NCI-H1105 treated with DMSO at 0.1 percent for 48 hours (cell line): ENCODE measurements around the gene DIDO1.
"Not testable (repeated sequence)": the region's sequence is repeated elsewhere in the genome, so short reads cannot be mapped to it uniquely, and the experiment has no call there.

Source experiments
- DNase-seq: peaks from one replicate; lab custom pipeline; 2025; lab: John Stamatoyannopoulos, UW

Gene DIDO1

DNA sequence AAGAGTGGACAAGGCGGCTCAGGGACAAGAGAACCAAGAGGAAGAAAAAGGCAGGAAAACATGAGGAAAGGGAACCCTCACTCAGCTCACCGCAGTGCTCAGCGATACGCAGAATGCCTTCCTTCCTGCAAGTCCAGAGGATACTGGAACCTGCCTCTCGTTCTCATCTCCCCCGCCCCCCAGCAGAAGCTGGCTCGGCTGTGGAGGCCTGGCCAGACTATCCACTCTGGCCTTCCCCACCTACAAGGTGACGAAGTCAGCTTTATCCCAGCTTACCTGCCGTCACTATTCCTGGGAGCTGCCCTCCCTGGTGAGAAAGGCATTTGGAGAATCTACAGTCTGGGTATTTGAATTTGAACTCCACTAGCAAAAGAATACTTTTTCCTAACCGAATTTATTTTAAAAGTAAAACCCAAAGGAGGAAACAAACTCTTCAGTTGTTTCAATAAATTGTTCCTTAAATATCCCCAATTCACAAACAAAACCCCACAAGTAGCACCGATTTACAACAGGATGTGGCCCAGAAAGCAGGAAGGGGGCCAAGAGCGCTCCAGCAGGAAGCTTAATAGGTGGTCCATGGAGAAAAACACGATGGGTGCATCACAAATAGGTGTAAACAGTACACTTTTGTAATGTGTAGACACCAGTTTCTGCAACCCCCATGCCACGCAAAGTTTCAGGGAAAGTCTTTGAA is 2.1 kb upstream of the DIDO1 start:
- no peak for DNase-seq

DNA sequence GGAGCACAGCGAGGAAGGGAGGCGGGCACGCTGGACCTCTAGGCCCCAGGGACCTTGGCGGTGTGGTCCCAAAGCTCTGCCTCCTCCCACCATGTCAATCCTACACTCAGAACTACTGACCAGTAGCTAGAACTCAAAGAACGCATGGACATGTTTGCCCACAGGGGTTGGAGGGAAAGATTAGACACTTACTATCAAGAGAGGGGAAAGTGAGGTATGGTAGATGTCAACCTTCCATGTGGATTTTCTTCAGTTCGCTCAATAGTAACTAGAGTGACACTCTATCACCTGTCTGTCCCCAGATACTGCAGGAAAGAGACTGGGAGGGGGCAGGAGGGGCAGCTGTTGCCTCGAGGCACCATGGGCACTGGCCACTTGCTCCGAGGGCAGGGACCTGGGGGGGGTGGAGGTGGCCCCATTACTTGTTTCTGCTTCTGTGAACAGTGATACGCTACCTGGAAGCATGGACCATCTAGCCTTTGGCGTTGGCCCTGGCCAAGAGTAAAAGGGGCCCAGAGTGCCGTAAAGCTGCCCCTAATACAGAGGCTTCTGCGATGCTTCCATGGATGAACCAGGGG is 912 bp upstream of the DIDO1 start:
- DNase-seq = no peak

DNA sequence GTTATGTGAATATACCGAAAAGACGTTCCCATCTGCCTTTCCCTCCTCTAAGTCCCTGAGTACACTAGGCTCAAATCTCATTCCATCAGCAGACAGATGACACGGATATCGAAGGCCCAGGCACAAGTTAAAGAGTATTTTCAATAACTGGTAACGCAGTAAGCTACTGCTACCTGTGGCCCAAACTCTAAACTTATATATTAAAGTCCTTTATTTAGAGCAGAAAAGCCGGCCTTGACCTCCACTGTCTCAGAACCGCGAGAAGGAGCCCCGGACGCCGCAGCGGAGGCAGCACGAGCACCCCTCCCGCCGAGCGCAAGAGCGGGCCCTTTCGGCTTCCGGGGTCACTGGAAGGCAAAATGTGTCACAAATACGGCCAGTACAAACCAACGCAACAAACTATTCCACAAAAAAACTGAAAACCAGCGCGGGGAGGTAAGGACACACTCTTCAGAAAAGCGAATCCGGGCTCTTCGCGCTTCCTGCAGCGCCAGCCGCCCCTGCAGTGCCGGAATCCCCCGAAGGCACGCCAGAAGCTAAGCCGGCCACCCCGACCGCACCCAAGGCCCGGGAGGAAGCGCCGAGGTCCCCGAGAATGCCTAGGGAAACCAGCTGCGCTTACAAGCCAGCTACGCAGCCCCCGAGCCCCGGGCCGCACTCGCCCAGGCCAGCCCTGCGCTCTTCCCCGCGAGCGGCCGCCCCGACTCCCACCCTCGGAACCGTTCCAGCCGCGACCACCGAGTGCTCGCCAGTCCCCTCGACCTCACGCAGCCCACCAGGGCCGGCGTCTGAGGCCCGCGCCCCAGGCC is 681 bp downstream of the DIDO1 start:
- peak; percentile 9 for DNase-seq

DNA sequence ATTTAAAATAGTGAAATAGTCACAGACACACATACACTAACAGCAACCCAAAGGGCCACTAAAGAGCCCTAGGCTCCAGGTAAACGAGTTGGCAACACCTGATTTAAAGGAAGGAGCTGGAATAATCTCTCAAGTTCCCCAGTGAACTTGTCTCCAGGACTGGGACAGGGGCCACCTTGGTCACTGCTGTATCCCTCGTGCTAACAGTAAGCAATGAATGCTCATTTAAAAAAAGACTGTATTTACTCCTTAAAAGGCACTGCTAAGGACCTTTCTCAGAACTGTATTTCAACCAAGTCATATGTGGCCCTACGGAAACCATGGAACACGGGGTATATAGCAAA is 1.3 kb downstream of the DIDO1 start:
- DNase-seq = no peak

DNA sequence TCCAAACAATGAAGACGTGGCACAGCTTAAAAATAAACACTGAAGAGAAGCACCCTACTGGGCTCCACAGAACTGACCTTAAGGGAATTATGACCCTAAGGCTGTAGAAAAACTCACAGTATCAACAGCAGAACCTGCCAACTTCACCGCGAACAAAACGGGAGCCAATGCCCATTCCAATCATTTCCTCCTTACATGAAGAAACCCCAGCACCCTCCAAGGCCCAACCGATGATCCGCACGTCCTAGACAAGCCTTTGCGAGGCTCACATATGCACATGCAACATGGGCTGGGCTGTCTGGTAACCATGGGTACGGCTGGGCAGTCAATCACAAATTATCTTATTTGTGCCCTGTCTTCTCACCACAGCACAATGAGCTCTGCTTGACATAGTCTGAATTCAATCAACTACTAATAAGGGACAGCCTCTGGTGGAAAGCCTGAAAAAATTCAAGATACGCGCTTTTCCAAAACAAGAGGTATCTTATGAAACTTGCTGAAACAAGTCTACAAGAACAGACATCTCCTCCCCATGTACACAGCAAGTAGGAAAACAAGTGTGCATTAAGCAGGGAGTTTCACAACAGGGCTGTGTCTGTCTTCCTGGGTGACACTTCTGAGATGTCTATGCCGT is 1.7 kb downstream of the DIDO1 start:
- no peak for DNase-seq

DNA sequence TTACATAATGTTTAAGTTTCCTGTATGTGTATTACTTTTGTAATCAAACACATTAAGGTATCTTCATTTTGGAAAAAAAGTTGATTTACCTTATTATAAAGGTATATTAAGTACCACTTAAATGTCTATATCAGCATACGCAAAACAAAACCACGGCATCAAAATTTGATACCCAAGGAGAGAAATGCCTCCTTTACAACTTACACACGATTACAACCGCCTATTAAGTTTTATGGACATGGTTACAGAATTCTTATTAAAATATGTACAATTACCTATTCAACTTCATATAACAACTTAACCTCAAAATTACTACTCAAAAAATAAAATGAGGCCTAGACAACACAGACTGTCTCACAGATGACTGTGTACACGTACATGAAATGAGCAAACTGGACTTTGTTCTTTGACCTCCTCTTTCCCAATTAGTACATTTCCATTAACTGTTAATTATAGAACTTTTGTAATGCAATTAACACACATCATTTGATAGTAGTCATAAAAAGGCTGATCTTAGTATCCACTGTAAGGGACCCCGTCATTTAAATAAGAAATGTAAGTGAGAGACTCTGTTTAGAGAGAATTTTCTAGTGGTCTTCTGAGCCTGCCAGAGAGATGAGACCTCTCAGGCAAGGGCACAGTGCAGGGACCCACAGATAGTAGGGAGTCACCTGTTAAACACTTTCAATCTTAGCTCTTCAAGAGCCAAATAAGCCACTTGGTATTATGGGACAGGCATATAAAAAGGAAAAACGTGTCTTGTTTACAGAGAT is 2.5 kb downstream of the DIDO1 start:
- DNase-seq = no peak

DNA sequence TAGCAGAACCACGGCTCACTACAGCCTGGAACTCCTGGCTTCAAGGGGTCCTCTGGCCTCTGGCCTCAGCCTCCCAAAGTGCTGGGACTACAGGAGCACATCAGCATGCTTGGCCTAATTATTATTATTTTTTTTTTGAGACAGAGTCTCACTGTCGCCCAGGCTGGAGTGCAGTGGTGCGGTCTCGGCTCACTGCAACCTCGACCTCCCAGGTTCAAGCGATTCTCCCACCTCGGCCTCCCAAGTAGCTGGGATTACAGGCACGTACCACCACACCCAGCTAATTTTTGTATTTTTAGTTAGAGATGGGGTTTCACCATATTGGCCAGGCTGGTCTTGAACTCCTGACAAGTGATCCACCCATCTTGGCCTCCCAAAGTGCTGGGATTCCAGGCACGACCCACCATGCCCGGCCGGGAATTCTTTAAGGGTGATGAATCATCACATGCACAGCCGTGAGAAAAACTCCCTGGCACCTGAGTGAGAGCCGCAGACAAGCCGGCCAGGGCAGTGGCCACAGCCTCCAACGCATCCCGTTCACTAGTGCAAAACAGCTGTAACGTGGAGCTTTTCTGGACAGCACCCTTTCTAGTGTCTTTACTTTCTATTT is 3.1 kb downstream of the DIDO1 start:
- DNase-seq = not testable (repeated sequence)

DNA sequence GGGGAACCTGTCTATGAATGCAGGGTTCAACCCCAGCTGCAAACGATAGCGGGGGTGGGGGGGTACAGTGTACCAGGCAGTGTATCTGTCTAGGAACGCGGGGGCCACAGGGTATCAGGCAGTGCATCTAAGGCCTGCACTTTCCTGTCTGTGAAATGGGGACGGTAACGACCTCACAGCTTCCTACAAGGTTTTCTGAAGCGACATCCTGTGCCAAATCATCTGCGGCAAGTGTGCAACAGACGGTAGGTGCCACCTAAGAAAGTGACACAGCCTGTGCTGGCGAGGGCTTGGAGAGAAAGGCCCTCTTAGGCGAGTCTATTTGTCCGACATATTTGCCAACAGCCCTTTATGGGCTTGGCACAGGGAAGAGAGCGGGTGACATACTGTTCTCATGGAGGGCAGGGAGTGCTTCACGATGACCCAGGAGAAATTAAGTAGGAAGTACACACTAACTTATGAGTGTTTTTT is 3.8 kb downstream of the DIDO1 start:
- no peak for DNase-seq

DNA sequence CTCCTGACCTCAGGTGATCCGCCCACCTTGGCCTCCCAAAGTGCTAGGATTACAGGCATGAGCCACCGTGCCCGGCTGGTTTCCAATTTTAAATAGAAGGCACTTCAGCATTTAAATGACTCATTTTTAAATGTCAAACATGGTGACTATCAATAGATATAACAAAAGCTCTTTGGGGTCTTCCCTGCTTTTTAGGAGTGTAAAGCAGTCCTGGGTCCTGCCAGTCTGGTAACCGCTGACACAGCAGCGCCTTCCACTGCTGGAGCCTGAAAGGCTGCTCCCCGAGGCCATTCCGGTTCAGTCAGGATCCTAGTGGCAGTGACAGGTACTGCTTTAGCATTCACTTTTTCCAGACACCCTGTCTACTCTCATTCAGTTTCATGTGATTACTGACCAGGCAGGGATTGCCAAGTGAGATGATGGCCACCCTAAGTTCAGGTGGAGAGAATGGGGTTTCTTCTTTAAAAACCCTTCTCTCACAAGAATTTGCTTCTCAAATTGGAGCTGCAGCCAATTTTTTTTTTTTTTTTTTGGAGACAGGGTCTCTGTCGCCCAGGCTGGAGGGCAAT is 5.1 kb downstream of the DIDO1 start:
- peak; percentile 1 for DNase-seq

DNA sequence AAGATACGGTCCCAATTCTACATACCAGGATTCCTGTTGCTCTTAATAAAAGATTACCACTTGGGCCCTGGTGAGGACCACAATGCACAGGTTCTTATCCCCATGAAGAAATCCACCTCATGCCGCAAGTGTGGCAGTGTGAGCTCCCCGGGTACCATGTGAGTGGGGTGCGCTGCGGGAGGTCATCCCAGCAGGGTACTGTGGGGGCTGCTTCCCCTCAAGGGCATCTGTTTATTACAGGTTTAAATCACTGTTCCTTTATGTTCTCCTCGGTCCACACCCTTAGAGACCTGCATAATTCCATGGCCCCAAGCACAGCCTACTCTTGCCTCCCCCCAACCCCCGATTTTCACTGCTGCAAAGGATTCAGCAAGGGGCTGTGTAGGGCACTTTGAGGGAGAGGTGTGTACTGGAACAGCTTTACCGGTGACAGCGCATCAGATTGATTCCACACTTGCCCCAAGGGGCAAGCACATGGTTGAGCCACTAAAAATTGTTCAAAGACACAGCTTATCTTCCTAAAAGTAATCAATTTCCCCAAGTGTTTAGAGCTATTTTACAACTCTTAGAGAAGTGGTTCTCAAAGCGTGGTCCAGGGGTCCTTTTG is 6.2 kb downstream of the DIDO1 start:
- DNase-seq = no peak

DNA sequence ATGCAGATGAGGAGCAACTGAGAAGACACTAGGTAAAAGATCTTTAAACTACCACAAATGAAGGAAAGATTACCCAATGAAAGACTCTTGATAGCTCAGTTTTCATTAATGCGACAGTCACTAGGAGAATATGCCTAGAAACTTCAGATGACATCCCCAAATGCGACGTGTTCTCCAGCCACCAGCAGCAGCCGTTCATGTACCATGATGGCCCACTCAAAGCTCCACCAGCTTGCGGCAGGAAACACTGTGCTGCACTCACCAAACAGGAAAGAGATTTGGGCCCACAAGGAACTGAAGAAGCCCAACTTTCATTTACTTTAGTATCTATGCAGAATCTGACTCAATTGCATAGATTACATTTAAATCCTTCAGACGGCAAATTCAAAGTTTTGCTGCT is 7.5 kb downstream of the DIDO1 start:
- DNase-seq = no peak

DNA sequence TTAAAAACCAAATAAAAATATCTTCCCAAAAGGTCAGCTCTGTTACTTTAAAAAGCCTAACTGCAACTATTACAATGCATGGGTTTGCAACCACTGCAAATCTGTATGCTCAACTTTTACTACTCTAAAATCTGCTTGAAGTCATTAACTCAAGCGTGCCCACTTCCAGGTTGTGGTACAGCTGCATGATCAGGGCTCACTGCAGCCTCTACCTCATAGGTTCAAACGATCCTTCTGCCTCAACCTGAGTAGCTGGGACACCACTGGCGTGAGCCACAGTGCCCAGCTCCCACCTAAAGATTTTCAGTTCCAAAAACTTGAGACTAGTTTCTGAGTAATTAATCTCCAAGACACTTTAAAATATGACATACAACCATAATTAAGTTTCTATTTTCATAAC is 8.2 kb downstream of the DIDO1 start:
- DNase-seq = no peak

DNA sequence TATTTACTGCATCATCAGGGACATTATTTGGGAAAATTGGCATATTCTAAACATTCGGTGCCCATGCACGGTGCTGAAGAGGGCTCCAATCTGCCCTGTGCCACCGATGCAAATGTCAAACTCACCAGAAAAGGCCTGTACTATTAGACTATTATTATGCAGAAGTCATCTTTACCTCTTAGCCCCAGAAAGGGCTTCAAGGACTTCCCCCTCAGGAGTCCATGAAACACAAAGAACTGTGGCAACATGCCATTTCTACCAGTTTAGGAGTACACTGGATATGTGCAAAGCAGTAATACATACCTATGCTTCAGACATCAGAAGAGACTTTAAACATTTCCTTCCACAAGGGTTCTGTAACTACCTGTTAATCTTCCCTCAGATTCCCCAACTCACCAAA is 8.6 kb downstream of the DIDO1 start:
- no peak for DNase-seq

DNA sequence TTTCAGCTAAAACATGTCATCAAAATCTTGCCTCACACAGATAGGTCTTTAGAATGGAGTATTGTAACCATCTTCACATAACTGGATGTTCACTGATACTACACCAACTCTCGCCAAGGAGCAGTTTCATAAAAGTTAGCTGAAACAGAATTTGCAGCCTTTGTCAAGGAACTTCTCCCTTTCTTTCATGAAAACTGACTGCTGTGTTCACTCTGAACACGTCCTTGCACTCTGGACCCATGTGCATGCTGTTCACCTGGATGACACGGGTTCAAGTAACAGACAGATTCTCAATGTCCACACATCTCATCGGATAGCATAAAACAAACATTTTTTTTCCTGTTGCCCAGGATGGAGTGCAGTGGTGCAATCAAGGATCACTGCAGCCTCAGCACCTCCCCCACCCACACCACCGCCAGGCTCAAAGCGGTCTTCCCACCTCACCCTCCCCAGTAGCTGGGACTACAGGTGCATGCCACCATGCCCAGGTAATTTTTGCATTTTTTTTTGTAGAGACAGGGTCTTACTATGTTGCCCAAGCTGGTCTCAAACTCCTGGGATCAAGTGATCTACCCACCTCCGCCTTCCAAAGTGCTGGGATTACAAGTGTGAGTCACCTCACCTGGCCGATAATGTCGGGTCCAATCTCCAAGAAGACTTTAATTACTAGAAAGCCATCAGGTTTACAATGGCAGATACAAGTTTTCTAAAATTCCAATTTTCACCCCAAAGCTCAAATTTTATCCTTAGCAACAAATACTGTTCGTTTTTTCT is 9.4 kb downstream of the DIDO1 start:
- DNase-seq = no peak

DNA sequence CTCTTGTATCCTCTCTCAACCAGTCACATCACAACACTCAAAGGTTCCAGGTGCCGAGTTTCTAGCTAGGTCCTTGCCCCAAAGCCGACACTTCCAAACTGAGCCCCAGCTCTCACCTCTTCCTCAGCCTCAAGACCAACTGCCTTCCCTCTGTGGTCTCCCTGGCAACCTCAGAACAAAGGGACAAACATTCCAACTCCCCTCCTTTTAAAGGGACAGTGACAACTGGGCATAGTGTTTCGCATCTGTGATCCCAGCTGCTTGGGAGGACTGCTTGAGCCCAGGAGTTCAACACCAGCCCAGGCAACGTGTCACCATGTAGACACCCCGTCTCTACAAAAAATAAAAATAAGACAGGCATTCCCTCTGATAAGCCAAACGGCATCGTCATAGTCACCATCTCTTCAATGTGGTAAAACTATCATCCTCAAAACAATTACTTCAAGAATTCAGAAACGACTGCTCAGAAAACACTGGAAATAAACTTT is 11.3 kb downstream of the DIDO1 start:
- peak; percentile 37 for DNase-seq

DNA sequence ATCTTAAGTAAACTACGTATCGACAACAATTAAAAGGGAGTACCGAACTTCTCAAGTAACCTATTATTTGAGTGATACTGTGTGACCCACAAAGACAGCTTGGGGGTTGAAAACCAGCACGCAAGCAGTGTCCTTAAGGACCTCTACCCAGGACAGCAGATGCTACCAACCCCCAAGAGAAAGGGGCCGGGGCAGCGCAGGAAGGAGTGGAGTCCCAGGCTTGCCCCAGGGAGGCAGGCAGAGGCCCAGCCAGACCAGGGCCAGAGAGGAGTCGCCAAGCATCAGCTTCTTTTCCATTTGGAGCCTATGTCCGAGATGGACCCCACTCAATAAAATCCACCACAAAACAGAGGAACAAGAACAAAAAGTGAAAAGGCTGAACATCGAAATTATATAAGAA is 11.9 kb downstream of the DIDO1 start:
- no peak for DNase-seq

DNA sequence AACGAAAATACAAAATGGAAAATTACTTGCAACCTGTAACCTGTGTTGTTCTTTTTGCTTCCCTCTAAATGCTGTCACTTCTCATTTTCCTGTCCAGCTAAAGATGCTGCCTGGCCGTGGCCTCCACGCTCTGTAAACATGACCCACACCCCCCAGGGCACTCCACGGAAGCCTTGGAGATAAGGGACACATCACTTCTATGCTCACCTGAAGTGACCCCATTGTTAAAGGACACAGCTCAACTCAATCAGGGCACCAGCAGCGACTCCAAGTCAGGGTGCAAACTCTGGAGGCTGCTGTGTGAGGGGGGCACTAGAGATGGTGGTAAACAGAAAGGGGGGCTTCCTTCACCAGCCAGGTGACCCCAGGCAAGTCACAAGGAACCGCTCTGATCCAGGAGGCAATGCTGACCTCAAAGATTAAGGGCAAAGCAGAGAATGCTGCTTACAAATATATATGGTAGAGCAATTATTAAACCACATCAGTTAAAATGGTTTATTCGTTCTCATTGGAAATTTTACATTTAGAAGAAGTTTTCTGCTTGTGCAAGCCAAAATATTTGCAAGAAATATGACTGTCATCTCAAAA is 13.2 kb downstream of the DIDO1 start:
- DNase-seq = no peak

DNA sequence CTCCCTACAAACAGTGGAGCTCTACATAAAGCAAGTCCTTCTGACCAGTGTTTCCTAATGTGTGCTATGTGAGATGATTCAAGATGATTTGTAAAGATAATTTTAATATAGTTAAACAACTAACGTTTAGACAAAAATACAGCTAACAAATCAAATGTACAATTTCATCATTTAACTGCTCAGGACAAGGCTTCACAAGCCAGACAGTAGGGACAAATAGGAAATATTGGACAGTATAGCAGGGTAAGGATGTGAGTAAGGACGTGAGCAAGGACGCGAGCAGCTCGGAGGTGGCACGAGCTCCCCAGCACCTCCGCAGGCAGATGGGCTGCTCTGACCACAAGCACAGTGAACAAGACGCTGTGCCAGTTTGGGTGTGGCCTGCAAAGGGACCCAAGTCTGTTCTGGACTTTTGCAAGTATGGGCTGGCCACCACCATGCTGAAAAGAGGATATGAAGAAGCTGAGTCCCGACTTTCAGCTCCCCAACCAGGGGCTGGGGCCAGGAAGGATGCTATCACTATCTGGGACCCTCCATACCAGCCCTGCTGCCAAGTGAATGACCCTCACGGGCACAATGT is 14.5 kb downstream of the DIDO1 start:
- DNase-seq = no peak
